Spleen (tissue), 11 donors: ENCODE measurements around the gene AKAP11. TPM values are rescaled to one million over a fixed set of nuclear protein-coding genes. Genes with fewer than 3 reads are reported as not detected.
A peak's percentile ranks its signal among the peaks of the same experiment; 100 is the strongest.

Experiments used
- DNase-seq: peaks from one replicate; pipeline ENCODE4 v3.0.0-alpha.2; 2020
- H3K27ac ChIP-seq, 8 donors: fragments of 200-600 bp; sonication (generic) in 7 of 8; 1 replicate in 4 of 8; 2 replicates in 4 of 8; pipeline versions ENCODE4 v1.5.0 to v1.8.0; 2016 to 2021; ENCODE audit warnings: inconsistent platforms in 4 of 8, mild to moderate bottlenecking in 4 of 8, moderate library complexity in 1 of 8
- H3K27me3 ChIP-seq, 7 donors: fragments of 200-600 bp; sonication (generic) in 6 of 7; replicated peaks in 1 of 7; 1 replicate in 4 of 7; 2 replicates in 3 of 7; pipeline versions ENCODE4 v1.5.0 to v1.8.0; 2016 to 2021; ENCODE audit warnings: inconsistent platforms in 3 of 7, mild to moderate bottlenecking in 1 of 7
- H3K36me3 ChIP-seq, 6 donors: fragments of 200-600 bp; sonication (generic) in 5 of 6; 1 replicate in 4 of 6; 2 replicates in 2 of 6; pipeline versions ENCODE4 v1.5.0 to v1.8.0; 2016 to 2021; ENCODE audit warnings: inconsistent platforms in 2 of 6
- H3K4me1 ChIP-seq, 6 donors: fragments of 200-600 bp; sonication (generic) in 5 of 6; 1 replicate in 3 of 6; 2 replicates in 3 of 6; pipeline versions ENCODE4 v1.5.0 to v1.8.0; 2016 to 2021; ENCODE audit warnings: inconsistent platforms in 3 of 6
- H3K4me3 ChIP-seq, 8 donors: fragments of 200-600 bp; sonication (generic) in 7 of 8; 1 replicate in 4 of 8; 2 replicates in 4 of 8; pipeline versions ENCODE4 v1.5.0 to v1.8.0; 2016 to 2021; ENCODE audit warnings: inconsistent platforms in 4 of 8, mild to moderate bottlenecking in 4 of 8, moderate library complexity in 2 of 8
- H3K9me3 ChIP-seq, 8 donors: fragments of 200-600 bp; sonication (generic) in 7 of 8; 1 replicate in 4 of 8; 2 replicates in 4 of 8; pipeline versions ENCODE4 v1.5.0 to v1.8.0; 2016 to 2021; ENCODE audit warnings: inconsistent platforms in 4 of 8
- CTCF ChIP-seq, 11 experiments: fragments of 200-600 bp in 7 of 11; fragments of 450-650 bp in 4 of 11; sonication (generic) in 4 of 11; IDR thresholded peaks in 8 of 11; conservative IDR thresholded peaks in 3 of 11; 1 replicate in 7 of 11; 2 replicates in 4 of 11; pipeline versions ENCODE4 v1.4.0 to v1.8.0; 2016 to 2021; ENCODE audit warnings: antibody characterized with exemption in 11 of 11, inconsistent platforms in 4 of 11, mild to moderate bottlenecking in 1 of 11
- POLR2A ChIP-seq, 3 donors: fragments of 450-650 bp; IDR thresholded peaks; one replicate each; pipeline ENCODE4 v1.5.1; 2017; ENCODE audit warnings: antibody characterized with exemption in 3 of 3, mild to moderate bottlenecking in 1 of 3
- POLR2AphosphoS5 ChIP-seq, 3 donors: sonication (generic); formaldehyde crosslinking; IDR thresholded peaks; one replicate each; pipeline ENCODE4 v1.5.1; 2017; ENCODE audit warnings: antibody characterized with exemption in 3 of 3
- WGBS, 5 donors: extraction: QIAGEN DNeasy Blood & Tissue Kit in 3 of 5; methylation state at CpG; one replicate each; pipeline versions ENCODE4 v1.1.5 to v1.1.7; 2013 to 2018; 5-methylcytosine and 5-hydroxymethylcytosine counted together
- intact Hi-C: fragments of 100-400 bp; cut with DNase I; formaldehyde crosslinking; loops from one replicate; pipeline ENCODE4 v1.15.0; 2023; ENCODE audit warnings: low total_unique reads
- polyA plus RNA-seq, 3 donors: library from polyadenylated mRNA; stranded (reverse); fragments of 200-250 nt; gene quantifications; one replicate each; pipeline ENCODE4 v1.2.1, GENCODE V29; 2013
- total RNA-seq, 7 donors: library from RNA; depleted of rRNA in 3 of 7; stranded (reverse); fragments of >200 nt in 3 of 7; fragmentation: NEBNext Ultra II Directional in 4 of 7; extraction: Animal tissue kit (Norgen Biotek cat#: 25700) in 4 of 7; gene quantifications; one replicate each; pipeline versions ENCODE4 v1.1.0 to v1.2.1, GENCODE V29; 2016 to 2021
- donor health status: healthy with polysubstance abuse.
- donor health status: DM: no; HTN: no; CAD: no; lungs with moderate emphysema.
- donor health status: DM: no; HTN: no; CAD: no.
- donor health status: Bipolar disorder and iron deficiency.
- donor health status: healthy.
- donor health status: DM: no; HTN: no; CAD: no.
- donor health status: DM: yes; HTN: yes; CAD: no.

AKAP11 gene
- total and polyA plus RNA-seq, 10 donors = 9.4 to 43.5 (median 37.3) TPM

- no peaks in the 10 kb centered on the region for H3K9me3 ChIP-seq
- no peaks in the 10 kb centered on the region for H3K36me3 ChIP-seq
- DNase-seq = no peak
- no peak overlapping the region for H3K4me3 ChIP-seq
- H3K4me1 ChIP-seq = peaks cover 0 to 18% (median 2%) of the 10 kb centered on the region in 6 donors
- H3K27ac ChIP-seq = peak overlapping the region in 2 of 8 donors; percentile 21 to 55
- TF ChIP-seq POLR2A (IDR thresholded peaks at IDR 0.05) = no peak
- TF ChIP-seq POLR2AphosphoS5 (IDR thresholded peaks at IDR 0.05) = no peak
- no peak for TF ChIP-seq CTCF (IDR thresholded peaks at IDR 0.05 in 8 of 11, conservative IDR thresholded peaks at IDR 0.05 in 3 of 11)
- WGBS, 5 donors = 70 to 91% (median 89%) methylated on average over 5 to 6 of the region's 6 CpGs
- H3K27me3 ChIP-seq = no peaks in the 10 kb centered on the region
- intact Hi-C loops = no loop called here
Observed at GRCh38 chr13:42355491-42356183, 83.7 kb downstream of the AKAP11 start.

- intact Hi-C loops = no loop called here
- Histone ChIP-seq H3K36me3 (no peaks in the 10 kb centered on the region), H3K9me3 (no peaks in the 10 kb centered on the region), H3K27me3 (no peaks in the 10 kb centered on the region), H3K27ac (no peak overlapping the region), H3K4me1 (peaks cover 0 to 18% (median 2%) of the 10 kb centered on the region in 6 donors), H3K4me3 (no peak overlapping the region)
- no peak for DNase-seq
- WGBS, 5 donors = 80 to 93% (median 88%) methylated on average over 5 of the region's 5 CpGs
- TF ChIP-seq POLR2A (IDR thresholded peaks at IDR 0.05) (no peak), POLR2AphosphoS5 (IDR thresholded peaks at IDR 0.05) (no peak), CTCF (IDR thresholded peaks at IDR 0.05 in 8 of 11, conservative IDR thresholded peaks at IDR 0.05 in 3 of 11) (no peak)
Observed at GRCh38 chr13:42356184-42356575, 84.2 kb downstream of the AKAP11 start.

- no peak for DNase-seq
- 86 to 91% (median 87%) methylated on average over 8 of the region's 8 CpGs for WGBS, 5 donors
- H3K36me3 ChIP-seq = no peaks in the 10 kb centered on the region
- intact Hi-C loops = no loop called here
- no peaks in the 10 kb centered on the region for H3K9me3 ChIP-seq
- TF ChIP-seq CTCF (IDR thresholded peaks at IDR 0.05 in 8 of 11, conservative IDR thresholded peaks at IDR 0.05 in 3 of 11) = no peak
- TF ChIP-seq POLR2A (IDR thresholded peaks at IDR 0.05) = no peak
- TF ChIP-seq POLR2AphosphoS5 (IDR thresholded peaks at IDR 0.05) = no peak
- H3K27me3 ChIP-seq = no peaks in the 10 kb centered on the region
- H3K4me1 ChIP-seq = peaks cover 0 to 5% (median 0%) of the 10 kb centered on the region in 6 donors
- no peak overlapping the region for H3K27ac ChIP-seq
- H3K4me3 ChIP-seq = no peak overlapping the region
Observed at GRCh38 chr13:42360046-42360574, 88.2 kb downstream of the AKAP11 start.

- no peak overlapping the region for H3K27ac ChIP-seq
- no peaks in the 10 kb centered on the region for H3K27me3 ChIP-seq
- TF ChIP-seq POLR2AphosphoS5 (IDR thresholded peaks at IDR 0.05) (no peak), POLR2A (IDR thresholded peaks at IDR 0.05) (no peak), CTCF (IDR thresholded peaks at IDR 0.05 in 8 of 11, conservative IDR thresholded peaks at IDR 0.05 in 3 of 11) (no peak)
- WGBS, 5 donors = 44 to 48% (median 46%) methylated on average over 6 of the region's 6 CpGs
- no peaks in the 10 kb centered on the region for H3K36me3 ChIP-seq
- no peaks in the 10 kb centered on the region for H3K4me1 ChIP-seq
- no peak for DNase-seq
- H3K9me3 ChIP-seq = no peaks in the 10 kb centered on the region
- no peak overlapping the region for H3K4me3 ChIP-seq
- intact Hi-C loops = no loop called here
Observed at GRCh38 chr13:42361701-42362100, 89.7 kb downstream of the AKAP11 start.
